Choroid plexus epithelial cell (primary cell): Measurements from ENCODE around the gene GALNT13.

Experiments used
- DNase-seq: peaks from one replicate; pipeline ENCODE4 v3.0.0-alpha.2; 2010; ENCODE audit warnings: low read depth
- H3K4me3 ChIP-seq: 2 replicates; pipeline ENCODE4 v1.5.1; 2011; ENCODE audit warnings: low read depth, mild to moderate bottlenecking, control low read depth, low read length, moderate library complexity
- CTCF ChIP-seq: conservative IDR thresholded peaks from 2 replicates; pipeline ENCODE4 v1.5.1; 2011; ENCODE audit warnings: low read depth, mild to moderate bottlenecking, control low read depth, inconsistent platforms, low read length, moderate library complexity

The GALNT13 gene

GRCh38 chr2:153971855-153972254, 100.1 kb downstream of the GALNT13 start:
- no peak for DNase-seq
- TF ChIP-seq CTCF, result no peak
- no peak overlapping the region for H3K4me3 ChIP-seq

GRCh38 chr2:153972412-153972811, 100.7 kb downstream of the GALNT13 start:
- no peak for DNase-seq
- H3K4me3 ChIP-seq, result no peak overlapping the region
- no peak for TF ChIP-seq CTCF

GRCh38 chr2:153986488-153987229, 114.9 kb downstream of the GALNT13 start:
- DNase-seq, result no peak
- TF ChIP-seq CTCF, result no peak
- H3K4me3 ChIP-seq, result no peak overlapping the region

- no peak for DNase-seq
- TF ChIP-seq CTCF, result no peak
- H3K4me3 ChIP-seq, result no peak overlapping the region
Observed at GRCh38 chr2:153990771-153991170, 119.0 kb downstream of the GALNT13 start.

- H3K4me3 ChIP-seq, result no peak overlapping the region
- DNase-seq, result no peak
- TF ChIP-seq CTCF, result no peak
Observed at GRCh38 chr2:154013514-154013913, 141.8 kb downstream of the GALNT13 start.

- no peak overlapping the region for H3K4me3 ChIP-seq
- no peak for TF ChIP-seq CTCF
- no peak for DNase-seq
Observed at GRCh38 chr2:154015233-154015632, 143.5 kb downstream of the GALNT13 start.

- DNase-seq, result no peak
- no peak for TF ChIP-seq CTCF
- no peak overlapping the region for H3K4me3 ChIP-seq
Observed at GRCh38 chr2:154029504-154029903, 157.8 kb downstream of the GALNT13 start.
